Caco-2 (cell line): ENCODE measurements around the gene EPHB1. TPM values are rescaled to one million over a fixed set of nuclear protein-coding genes. Genes with fewer than 3 reads are reported as not detected.

Source experiments
- BruUV-seq: library from RNA; stranded (reverse); fragments of 400-500 nt; replicated peaks from 2 replicates; lab custom pipeline; 2021; lab: Mats Ljungman, UMichigan
- CTCF ChIA-PET: fragments of 300-600 bp; sonication (Branson Sonifier 250); formaldehyde crosslinking; loops from one replicate; lab custom pipeline; 2022; ENCODE audit warnings: antibody characterized with exemption; lab: Charles Lee
- POLR2A ChIA-PET: fragments of 300-600 bp; sonication (Branson Sonifier 250); formaldehyde crosslinking; loops from one replicate; lab custom pipeline; 2022; ENCODE audit warnings: antibody characterized with exemption; lab: Charles Lee
- DNase-seq, 2 experiments: peaks; one replicate each; pipeline versions ENCODE4 v3.0.0 to v3.0.0-alpha.2; 2020 to 2022
- H3K27me3 ChIP-seq: replicated peaks from 2 replicates; pipeline ENCODE4 v1.6.0; 2011; ENCODE audit warnings: low read length; ENCODE audit not compliant: control insufficient read depth, insufficient read depth
- H3K36me3 ChIP-seq: 2 replicates; pipeline ENCODE4 v1.5.1; 2011; ENCODE audit warnings: low read length; ENCODE audit not compliant: control insufficient read depth, insufficient read depth
- H3K4me1 ChIP-seq: fragments of 250-450 bp; sonication (Bioruptor Pico); 2 replicates; pipeline ENCODE4 v1.5.1; 2020; ENCODE audit warnings: mild to moderate bottlenecking
- H3K4me3 ChIP-seq: 2 replicates; pipeline ENCODE4 v1.5.1; 2011; ENCODE audit warnings: low read depth, mild to moderate bottlenecking, control low read depth, low read length
- H3K9me3 ChIP-seq: fragments of 250-450 bp; sonication (Bioruptor Pico); 2 replicates; pipeline ENCODE4 v1.5.1; 2020; ENCODE audit warnings: mild to moderate bottlenecking, moderate library complexity
- H3K27ac Mint-ChIP-seq: one replicate; pipeline ENCODE4 v1.8.0; 2022; ENCODE audit warnings: mixed read lengths; ENCODE audit not compliant: unreplicated experiment
- H3K27me3 Mint-ChIP-seq: one replicate; pipeline ENCODE4 v1.8.0; 2022; ENCODE audit warnings: mixed read lengths; ENCODE audit not compliant: insufficient read depth, unreplicated experiment
- H3K36me3 Mint-ChIP-seq: one replicate; pipeline ENCODE4 v1.8.0; 2022; ENCODE audit warnings: mild to moderate bottlenecking, mixed read lengths; ENCODE audit not compliant: insufficient read depth, unreplicated experiment
- H3K4me1 Mint-ChIP-seq: one replicate; pipeline ENCODE4 v1.8.0; 2022; ENCODE audit warnings: low read depth, mixed read lengths; ENCODE audit not compliant: unreplicated experiment
- H3K4me3 Mint-ChIP-seq: one replicate; pipeline ENCODE4 v1.8.0; 2022; ENCODE audit warnings: mild to moderate bottlenecking, moderate library complexity, mixed read lengths; ENCODE audit not compliant: unreplicated experiment
- H3K9me3 Mint-ChIP-seq: one replicate; pipeline ENCODE4 v1.8.0; 2022; ENCODE audit warnings: mixed read lengths; ENCODE audit not compliant: unreplicated experiment
- CTCF ChIP-seq, 2 experiments: fragments of 200-600 bp in 1 of 2; IDR thresholded peaks; 1 replicate in 1 of 2; 2 replicates in 1 of 2; pipeline versions ENCODE4 v1.5.1 to v1.8.0; 2011 to 2022; ENCODE audit warnings: antibody characterized with exemption in 1 of 2, control low read depth in 1 of 2, inconsistent platforms in 1 of 2, low read depth in 1 of 2, low read length in 1 of 2, mild to moderate bottlenecking in 1 of 2, moderate library complexity in 1 of 2; ENCODE audit not compliant: insufficient read depth in 1 of 2, severe bottlenecking in 1 of 2, unreplicated experiment in 1 of 2
- intact Hi-C: fragments of 100-400 bp; cut with micrococcal nuclease; formaldehyde crosslinking; loops from one replicate; pipeline ENCODE4 v1.10.0; 2022; ENCODE audit not compliant: unreplicated experiment
- total RNA-seq: library from RNA; stranded (reverse); gene quantifications from 2 replicates; pipeline ENCODE4 v1.2.3, GENCODE V29; 2022

EPHB1 gene
- total RNA-seq, 1 experiment from 2014 or later = 2.3 TPM

DNA sequence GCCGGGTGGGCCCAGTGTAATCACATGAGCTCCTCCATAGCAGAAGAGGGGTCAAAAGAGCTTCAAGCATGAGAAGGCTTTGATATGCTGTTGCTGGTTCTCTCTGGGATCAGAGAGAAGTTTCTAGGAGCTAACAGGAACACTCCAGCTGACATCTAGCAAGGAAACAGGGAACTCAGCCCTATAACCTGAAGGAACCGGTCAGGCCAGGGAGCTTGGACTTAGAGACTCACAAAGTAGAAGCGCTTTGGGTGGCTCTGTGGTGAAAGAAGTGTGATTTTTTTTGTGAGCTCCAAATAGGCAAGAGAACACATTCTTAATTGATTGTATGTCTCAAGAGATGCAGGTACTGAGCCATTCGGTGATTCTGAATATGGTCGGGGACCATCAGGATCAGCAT is 26.2 kb upstream of the EPHB1 start:
- Histone ChIP-seq H3K9me3 (no peaks in the 10 kb centered on the region), H3K4me1 (peaks cover 18% of the 10 kb centered on the region), H3K36me3 (no peaks in the 10 kb centered on the region), H3K4me3 (no peak overlapping the region), H3K27me3 (no peaks in the 10 kb centered on the region)
- intact Hi-C loops = no loop called here
- Mint-ChIP-seq H3K27ac (no peak overlapping the region), H3K9me3 (no peaks in the 10 kb centered on the region), H3K27me3 (no peaks in the 10 kb centered on the region), H3K36me3 (no peaks in the 10 kb centered on the region), H3K4me3 (no peak overlapping the region), H3K4me1 (peaks cover 20% of the 10 kb centered on the region)
- ChIA-PET CTCF (interaction anchor here (0.6 to 1.4 kb wide), 2 partner anchors 26 to 423 kb away, joined by 3 to 4 read pairs; no protein-coding TSS in a partner anchor), POLR2A (no interaction called here)
- TF ChIP-seq CTCF (IDR thresholded peaks at IDR 0.05; ENCODE audit: insufficient read depth in 1 of 2, low read depth in 1 of 2, low read length in 1 of 2, severe bottlenecking in 1 of 2, unreplicated experiment in 1 of 2) = no peak
- no peak for DNase-seq
- BruUV-seq = no TSS peak

DNA sequence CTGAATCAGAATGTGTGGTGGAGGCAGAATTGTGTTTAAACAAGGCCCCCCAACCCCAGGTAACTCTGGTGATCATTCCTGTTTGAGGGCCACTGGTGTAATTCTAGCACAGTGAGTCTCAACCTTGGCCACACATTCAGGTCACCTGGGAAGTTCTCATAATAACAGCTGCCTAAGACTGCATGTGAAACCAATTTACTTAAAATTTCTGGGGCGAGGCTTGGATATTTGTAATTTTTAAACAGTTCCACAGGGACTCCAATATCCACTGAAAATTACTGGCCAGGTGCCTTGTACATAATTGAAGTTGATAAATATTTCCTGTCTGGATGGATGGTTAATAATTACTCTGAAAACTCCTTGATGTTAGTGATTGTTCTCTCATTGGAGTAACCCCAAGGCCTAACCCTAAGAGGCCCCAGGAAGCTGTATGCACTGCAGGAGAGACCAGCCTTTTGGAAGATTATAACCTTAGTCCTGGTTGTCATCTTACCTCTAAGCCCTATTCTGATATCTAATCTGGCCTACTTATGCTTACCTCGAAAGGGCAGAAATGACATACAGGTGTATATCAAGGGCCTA is 25.7 kb upstream of the EPHB1 start:
- POLR2A ChIA-PET = no interaction called here
- Mint-ChIP-seq H3K27ac (no peak overlapping the region), H3K4me3 (no peak overlapping the region), H3K9me3 (no peaks in the 10 kb centered on the region), H3K36me3 (no peaks in the 10 kb centered on the region), H3K4me1 (peaks cover 20% of the 10 kb centered on the region), H3K27me3 (no peaks in the 10 kb centered on the region)
- Histone ChIP-seq H3K36me3 (no peaks in the 10 kb centered on the region), H3K9me3 (no peaks in the 10 kb centered on the region), H3K4me1 (peaks cover 18% of the 10 kb centered on the region), H3K4me3 (no peak overlapping the region), H3K27me3 (no peaks in the 10 kb centered on the region)
- no TSS peak for BruUV-seq
- intact Hi-C loops = no loop called here
- CTCF ChIA-PET = interaction anchor here (0.6 to 1.4 kb wide), 2 partner anchors 25 to 422 kb away, joined by 3 to 4 read pairs; no protein-coding TSS in a partner anchor
- DNase-seq = peak; percentile 43 to 61
- TF ChIP-seq CTCF (IDR thresholded peaks at IDR 0.05; ENCODE audit: insufficient read depth in 1 of 2, low read depth in 1 of 2, low read length in 1 of 2, severe bottlenecking in 1 of 2, unreplicated experiment in 1 of 2) = no peak

DNA sequence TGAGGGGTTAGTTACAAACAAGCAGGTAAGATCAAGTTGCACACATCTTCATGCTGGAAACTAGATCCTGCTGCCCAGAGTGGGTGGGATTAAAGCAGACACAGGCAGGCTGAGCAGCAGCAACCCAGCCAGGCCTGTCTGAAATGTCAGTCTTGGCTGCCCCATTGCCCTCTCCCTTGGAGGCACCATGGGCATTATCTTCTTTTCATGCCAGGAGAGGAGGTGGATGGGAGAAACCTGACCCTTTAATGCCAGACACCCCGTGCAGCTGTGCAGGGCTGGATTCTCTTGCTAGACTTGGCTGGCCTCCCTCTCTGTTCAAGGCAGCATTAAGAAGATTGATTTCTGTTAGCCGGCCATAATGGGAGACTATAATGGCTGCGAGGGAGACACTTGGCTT is 23.0 kb upstream of the EPHB1 start:
- Mint-ChIP-seq H3K4me1 (peaks cover 20% of the 10 kb centered on the region), H3K36me3 (no peaks in the 10 kb centered on the region), H3K27ac (no peak overlapping the region), H3K4me3 (no peak overlapping the region), H3K27me3 (no peaks in the 10 kb centered on the region), H3K9me3 (no peaks in the 10 kb centered on the region)
- BruUV-seq = no TSS peak
- Histone ChIP-seq H3K4me1 (peaks cover 18% of the 10 kb centered on the region), H3K27me3 (no peaks in the 10 kb centered on the region), H3K4me3 (no peak overlapping the region), H3K9me3 (no peaks in the 10 kb centered on the region), H3K36me3 (no peaks in the 10 kb centered on the region)
- CTCF ChIA-PET = no interaction called here
- POLR2A ChIA-PET = no interaction called here
- intact Hi-C loops = no loop called here
- no peak for TF ChIP-seq CTCF (IDR thresholded peaks at IDR 0.05; ENCODE audit: insufficient read depth in 1 of 2, low read depth in 1 of 2, low read length in 1 of 2, severe bottlenecking in 1 of 2, unreplicated experiment in 1 of 2)
- no peak for DNase-seq
